Immature natural killer cell (primary cell): Measurements from ENCODE around the gene ASGR1. TPM values are rescaled to one million over a fixed set of nuclear protein-coding genes. Genes with fewer than 3 reads are reported as not detected.
A peak's percentile ranks its signal among the peaks of the same experiment; 100 is the strongest.

Experiments
- DNase-seq, 3 donors: peaks; one replicate each; pipeline ENCODE4 v3.0.0; 2022; ENCODE audit warnings: mixed read lengths in 1 of 3
- H3K27ac Mint-ChIP-seq, 6 donors: one replicate each; pipeline ENCODE4 v1.8.0; 2020; ENCODE audit warnings: mixed read lengths in 6 of 6, mild to moderate bottlenecking in 5 of 6, inconsistent platforms in 4 of 6, moderate library complexity in 3 of 6
- H3K27me3 Mint-ChIP-seq, 3 donors: one replicate each; pipeline ENCODE4 v1.8.0; 2020 to 2021; ENCODE audit warnings: low read depth in 3 of 3, mild to moderate bottlenecking in 3 of 3, mixed read lengths in 3 of 3, moderate library complexity in 3 of 3, inconsistent platforms in 1 of 3
- H3K36me3 Mint-ChIP-seq, 3 donors: one replicate each; pipeline ENCODE4 v1.8.0; 2020; ENCODE audit warnings: mixed read lengths in 3 of 3, inconsistent platforms in 2 of 3, mild to moderate bottlenecking in 2 of 3
- H3K4me1 Mint-ChIP-seq, 2 donors: one replicate each; pipeline ENCODE4 v1.8.0; 2020; ENCODE audit warnings: inconsistent platforms in 2 of 2, mild to moderate bottlenecking in 2 of 2, mixed read lengths in 2 of 2, moderate library complexity in 1 of 2
- H3K4me3 Mint-ChIP-seq, 5 donors: one replicate each; pipeline ENCODE4 v1.8.0; 2020; ENCODE audit warnings: mild to moderate bottlenecking in 5 of 5, mixed read lengths in 5 of 5, inconsistent platforms in 3 of 5, moderate library complexity in 3 of 5
- H3K9me3 Mint-ChIP-seq, 6 donors: one replicate each; pipeline ENCODE4 v1.8.0; 2020; ENCODE audit warnings: mild to moderate bottlenecking in 6 of 6, mixed read lengths in 6 of 6, inconsistent platforms in 4 of 6, moderate library complexity in 3 of 6
- polyA plus RNA-seq, 3 donors: library from polyadenylated mRNA; unstranded; fragments of 300-500 nt; fragmentation: Illumina TruSeq; gene quantifications; one replicate each; pipeline ENCODE4 v1.2.3, GENCODE V29; 2021

Gene ASGR1, protein sequence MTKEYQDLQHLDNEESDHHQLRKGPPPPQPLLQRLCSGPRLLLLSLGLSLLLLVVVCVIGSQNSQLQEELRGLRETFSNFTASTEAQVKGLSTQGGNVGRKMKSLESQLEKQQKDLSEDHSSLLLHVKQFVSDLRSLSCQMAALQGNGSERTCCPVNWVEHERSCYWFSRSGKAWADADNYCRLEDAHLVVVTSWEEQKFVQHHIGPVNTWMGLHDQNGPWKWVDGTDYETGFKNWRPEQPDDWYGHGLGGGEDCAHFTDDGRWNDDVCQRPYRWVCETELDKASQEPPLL
- polyA plus RNA-seq, result under 1 TPM; 0.55 to 0.84 (median 0.81) TPM

DNA sequence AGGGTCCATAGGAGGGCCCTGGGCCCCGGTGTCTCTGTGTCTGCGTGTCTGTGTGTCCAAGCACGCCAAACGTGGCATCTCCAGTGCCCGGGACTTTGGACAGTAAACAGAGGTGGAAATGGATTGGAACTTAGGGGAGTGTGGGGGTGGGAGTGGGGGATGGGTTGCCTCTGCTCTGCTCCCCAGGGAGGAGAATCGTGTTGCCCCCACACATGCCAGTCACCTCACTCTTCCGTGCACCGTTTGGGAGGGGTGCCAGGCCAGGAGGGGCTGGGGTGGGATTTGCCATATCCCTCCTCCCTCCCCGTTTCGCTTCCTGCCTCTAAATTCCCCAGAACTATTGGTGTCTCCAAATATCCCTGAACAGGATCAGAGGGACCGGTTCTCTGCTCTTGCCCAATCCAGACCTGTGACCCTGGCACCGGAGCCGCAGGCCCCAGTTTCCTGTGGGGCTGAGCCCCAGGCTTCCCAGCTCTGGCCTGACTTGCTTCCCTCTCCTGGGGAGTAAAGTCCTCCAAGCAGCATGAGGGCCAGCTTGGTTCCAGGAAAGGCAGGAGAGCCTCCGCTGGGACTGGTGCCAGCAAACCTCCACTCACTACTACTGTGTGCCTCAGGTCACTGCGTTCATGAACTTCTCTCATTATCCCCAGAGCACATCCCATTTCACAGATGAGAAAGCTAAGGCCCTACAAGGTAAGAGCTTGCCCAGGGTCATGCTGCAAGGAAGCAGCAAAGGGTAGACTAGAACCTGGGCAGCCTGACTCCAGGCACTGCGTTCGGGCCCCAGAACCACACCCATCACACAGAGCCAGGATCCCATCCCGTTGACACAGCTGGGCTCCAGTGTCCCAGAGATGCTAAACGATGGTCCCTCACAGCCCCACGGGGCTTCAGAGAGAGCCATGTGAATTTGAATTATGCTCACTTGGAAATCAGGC, at the start of gene ASGR1:
Gene ASGR1 (minus strand): TSS at position 54 of the 938 bp plus-strand sequence. CDS start 807 bp downstream, outside the sequence.
- H3K4me1 Mint-ChIP-seq, result peaks cover 9 to 11% of the 10 kb centered on the region in 2 donors
- H3K27me3 Mint-ChIP-seq, result peaks cover 9% of the 10 kb centered on the region in 3 donors
- H3K36me3 Mint-ChIP-seq, result no peaks in the 10 kb centered on the region
- no peaks in the 10 kb centered on the region for H3K9me3 Mint-ChIP-seq
- DNase-seq, result no peak
- no peak within 1 kb of the TSS for H3K27ac Mint-ChIP-seq
- H3K4me3 Mint-ChIP-seq, result peak within 1 kb of the TSS in 1 of 5 donors; percentile 25

DNA sequence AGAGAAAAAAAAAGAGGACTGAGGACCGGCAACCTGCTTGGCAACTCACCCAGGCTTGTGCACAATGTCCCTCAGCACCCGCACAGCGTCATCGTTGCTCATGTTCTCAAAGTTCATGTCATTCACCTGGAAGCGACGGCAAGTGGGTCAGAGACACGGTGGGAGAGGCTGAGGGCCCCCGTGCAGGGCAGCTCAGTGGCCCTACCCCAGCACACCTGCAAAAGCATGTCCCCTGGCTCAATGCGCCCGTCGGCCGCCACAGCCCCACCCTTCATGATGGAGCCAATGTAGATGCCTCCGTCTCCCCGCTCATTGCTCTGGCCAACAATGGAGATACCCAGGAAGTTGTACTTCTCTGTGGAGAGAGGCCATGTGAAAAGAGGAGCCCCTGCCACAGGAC, 49.8 kb upstream of the ASGR1 start:
- H3K27ac Mint-ChIP-seq, result no peak overlapping the region
- H3K27me3 Mint-ChIP-seq, result peaks cover 4 to 6% (median 5%) of the 10 kb centered on the region in 3 donors
- no peak overlapping the region for H3K4me3 Mint-ChIP-seq
- H3K36me3 Mint-ChIP-seq, result peaks cover 8 to 18% (median 9%) of the 10 kb centered on the region in 3 donors
- H3K9me3 Mint-ChIP-seq, result no peaks in the 10 kb centered on the region
- H3K4me1 Mint-ChIP-seq, result peaks cover 20 to 21% of the 10 kb centered on the region in 2 donors
- DNase-seq, result no peak

GRCh38 chr17:7226721-7227710, 47.8 kb upstream of the ASGR1 start:
- Mint-ChIP-seq H3K27ac (peak overlapping the region in 1 of 6 donors; percentile 23), H3K4me3 (no peak overlapping the region), H3K36me3 (peaks cover 11 to 21% (median 12%) of the 10 kb centered on the region in 3 donors), H3K4me1 (peaks cover 3 to 5% of the 10 kb centered on the region in 2 donors), H3K9me3 (no peaks in the 10 kb centered on the region), H3K27me3 (peaks cover 0 to 5% (median 2%) of the 10 kb centered on the region in 3 donors)
- DNase-seq, result no peak

- peaks cover 0 to 3% (median under 1%) of the 10 kb centered on the region in 3 donors for H3K27me3 Mint-ChIP-seq
- no peak overlapping the region for H3K27ac Mint-ChIP-seq
- H3K4me3 Mint-ChIP-seq, result no peak overlapping the region
Measured at GRCh38 chr17:7225711-7226331, 46.7 kb upstream of the ASGR1 start.

GRCh38 chr17:7224661-7225111, 45.5 kb upstream of the ASGR1 start:
- peaks cover 7 to 14% (median 10%) of the 10 kb centered on the region in 3 donors for H3K36me3 Mint-ChIP-seq
- no peak overlapping the region for H3K4me3 Mint-ChIP-seq

More at GRCh38 chr17:7225711-7226331, 46.7 kb upstream of the ASGR1 start:
- Mint-ChIP-seq H3K36me3 (peaks cover 9 to 19% (median 10%) of the 10 kb centered on the region in 3 donors), H3K9me3 (no peaks in the 10 kb centered on the region), H3K4me1 (peaks cover 8 to 10% of the 10 kb centered on the region in 2 donors)
- no peak for DNase-seq

GRCh38 chr17:7224110-7224509, 44.9 kb upstream of the ASGR1 start:
- DNase-seq, result no peak
- Mint-ChIP-seq H3K9me3 (no peaks in the 10 kb centered on the region), H3K27ac (peak overlapping the region in 1 of 6 donors; percentile 59), H3K4me1 (peaks cover 22 to 25% of the 10 kb centered on the region in 2 donors), H3K27me3 (peaks cover 0 to 3% (median 2%) of the 10 kb centered on the region in 3 donors), H3K36me3 (peaks cover 7 to 14% (median 10%) of the 10 kb centered on the region in 3 donors), H3K4me3 (no peak overlapping the region)

More at GRCh38 chr17:7224661-7225111, 45.5 kb upstream of the ASGR1 start:
- peaks cover 0 to 3% (median 0%) of the 10 kb centered on the region in 3 donors for H3K27me3 Mint-ChIP-seq
- H3K27ac Mint-ChIP-seq, result no peak overlapping the region
- peaks cover 17 to 19% of the 10 kb centered on the region in 2 donors for H3K4me1 Mint-ChIP-seq
- DNase-seq, result no peak
- no peaks in the 10 kb centered on the region for H3K9me3 Mint-ChIP-seq

DNA sequence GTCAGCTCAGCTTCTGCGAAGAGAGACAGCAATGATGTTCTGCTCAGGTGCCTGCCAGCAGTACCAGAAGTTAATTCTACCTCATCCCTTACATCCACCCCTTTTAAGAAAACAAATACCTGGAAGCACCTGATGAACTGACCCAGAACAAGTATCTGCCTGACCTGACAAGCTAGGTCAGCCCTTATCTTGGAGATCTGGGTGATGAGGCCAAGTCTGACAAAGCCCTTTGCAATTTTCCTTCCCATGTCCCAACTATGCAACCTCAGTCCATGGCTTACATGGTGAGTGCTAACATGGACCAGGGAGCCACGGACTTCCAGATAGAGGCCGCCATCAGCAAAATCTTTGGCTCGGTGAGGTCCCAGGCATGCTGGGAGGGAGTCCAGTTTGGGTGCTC, 44.2 kb upstream of the ASGR1 start:
- Mint-ChIP-seq H3K9me3 (no peaks in the 10 kb centered on the region), H3K27ac (no peak overlapping the region), H3K4me3 (no peak overlapping the region), H3K36me3 (peaks cover 7 to 14% (median 10%) of the 10 kb centered on the region in 3 donors), H3K27me3 (peaks cover 0 to 3% (median 2%) of the 10 kb centered on the region in 3 donors), H3K4me1 (peaks cover 27 to 28% of the 10 kb centered on the region in 2 donors)
- no peak for DNase-seq

DNA sequence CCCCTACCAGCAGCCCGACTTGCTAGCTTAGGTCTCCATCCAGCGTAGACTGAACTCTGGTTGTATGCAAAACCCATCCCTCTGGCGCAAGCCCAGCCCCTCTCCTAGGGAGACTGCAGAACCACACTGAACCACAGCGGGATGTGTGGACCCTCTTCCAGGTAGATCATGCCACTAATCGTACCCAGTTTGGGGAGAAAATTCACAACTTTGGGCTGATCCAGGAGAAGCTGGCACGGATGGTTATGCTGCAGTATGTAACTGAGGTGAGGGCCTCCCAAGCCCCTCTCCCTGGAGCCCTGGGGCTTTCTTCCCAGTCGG, 43.8 kb upstream of the ASGR1 start:
- Mint-ChIP-seq H3K27me3 (peaks cover 0 to 3% (median 2%) of the 10 kb centered on the region in 3 donors), H3K4me3 (no peak overlapping the region), H3K36me3 (peaks cover 4 to 10% (median 6%) of the 10 kb centered on the region in 3 donors), H3K9me3 (no peaks in the 10 kb centered on the region), H3K4me1 (peaks cover 27 to 28% of the 10 kb centered on the region in 2 donors), H3K27ac (no peak overlapping the region)
- no peak for DNase-seq

GRCh38 chr17:7222093-7222971, 43.2 kb upstream of the ASGR1 start:
- Mint-ChIP-seq H3K27ac (peak overlapping the region in 2 of 6 donors; percentile 34 to 90), H3K36me3 (peaks cover 4 to 8% (median 5%) of the 10 kb centered on the region in 3 donors), H3K9me3 (no peaks in the 10 kb centered on the region), H3K4me1 (peaks cover 28% of the 10 kb centered on the region in 2 donors), H3K4me3 (peak overlapping the region in 2 of 5 donors; percentile 24 to 33), H3K27me3 (peaks cover 0 to 3% (median 3%) of the 10 kb centered on the region in 3 donors)
- DNase-seq, result no peak

- Mint-ChIP-seq H3K27ac (peak overlapping the region; percentile 83 to 95 (median 90)), H3K9me3 (no peaks in the 10 kb centered on the region), H3K4me1 (peaks cover 32% of the 10 kb centered on the region in 2 donors), H3K4me3 (peak overlapping the region; percentile 60 to 93 (median 90)), H3K36me3 (peaks cover 4 to 8% (median 5%) of the 10 kb centered on the region in 3 donors), H3K27me3 (peaks cover 0 to 5% (median 3%) of the 10 kb centered on the region in 3 donors)
- no peak for DNase-seq
Measured at GRCh38 chr17:7221278-7222092, 42.3 kb upstream of the ASGR1 start.
